ENCODE measurements around the gene PIAS1.

- TF ChIP-seq CTCF (IDR thresholded peaks at IDR 0.05) = no peak
- TF ChIP-seq POLR2A (IDR thresholded peaks at IDR 0.05) = no peak
These were observed 187.2 kb downstream of the PIAS1 start for GRCh38 chr15:68241088-68241935.

Measured in tibial nerve (tissue), 3 donors.